Breast epithelium (tissue), 3 donors: Measurements from ENCODE around the gene KAT6B.

Source experiments
- CTCF ChIP-seq, 3 donors: fragments of 450-650 bp; IDR thresholded peaks; one replicate each; pipeline ENCODE4 v1.5.1; 2016 to 2017; ENCODE audit warnings: antibody characterized with exemption in 3 of 3, mild to moderate bottlenecking in 3 of 3, moderate library complexity in 3 of 3
- POLR2A ChIP-seq: fragments of 450-650 bp; IDR thresholded peaks from one replicate; pipeline ENCODE4 v1.6.1; 2016; ENCODE audit warnings: antibody characterized with exemption, mild to moderate bottlenecking, moderate library complexity
- POLR2AphosphoS5 ChIP-seq, 3 donors: sonication (generic); formaldehyde crosslinking; IDR thresholded peaks; one replicate each; pipeline ENCODE4 v1.6.1; 2017; ENCODE audit warnings: antibody characterized with exemption in 3 of 3

GRCh38 chr10:75030371-75030770 lies 204.0 kb downstream of the KAT6B start:
- TF ChIP-seq POLR2AphosphoS5 (IDR thresholded peaks at IDR 0.05) (no peak), POLR2A (no peak), CTCF (IDR thresholded peaks at IDR 0.05) (no peak)
